ENCODE measurements around the gene ORC3. TPM values are rescaled to one million over a fixed set of nuclear protein-coding genes. Genes with fewer than 3 reads are reported as not detected.

ORC3 gene
- total RNA-seq, 2 donors from 2014 or later: 48.3 to 62.4 TPM

- H3K27me3 ChIP-seq (ENCODE audit: control insufficient read depth, insufficient read depth, low read length, poor library complexity, severe bottlenecking): no peaks in the 10 kb centered on the region
- TF ChIP-seq CTCF (conservative IDR thresholded peaks at IDR 0.05): no peak
- H3K9me3 ChIP-seq (ENCODE audit: control insufficient read depth, low read length): peaks cover 7% of the 10 kb centered on the region
- H3K36me3 ChIP-seq (ENCODE audit: control insufficient read depth, insufficient read depth, low read length): peaks cover 65% of the 10 kb centered on the region
- Mint-ChIP-seq H3K4me3 (no peak overlapping the region), H3K36me3 (ENCODE audit: low read depth) (peaks cover 42% of the 10 kb centered on the region), H3K27me3 (ENCODE audit: insufficient read depth) (no peaks in the 10 kb centered on the region), H3K9me3 (peaks cover 6% of the 10 kb centered on the region), H3K27ac (no peak overlapping the region), H3K4me1 (no peaks in the 10 kb centered on the region)
- H3K27ac ChIP-seq (ENCODE audit: low read depth, low read length): no peak overlapping the region
- H3K4me3 ChIP-seq (ENCODE audit: low read length): no peak overlapping the region
- 96 to 100% methylated on average over 1 to 4 of the region's 4 CpGs for WGBS, 2 experiments (ENCODE audit: insufficient coverage in 1 of 2, insufficient read length in 1 of 2)
- H3K9ac ChIP-seq (ENCODE audit: extremely low read depth, low read length, poor library complexity, severe bottlenecking): no peak overlapping the region
- no peak for DNase-seq
- no peaks in the 10 kb centered on the region for H3K4me1 ChIP-seq (ENCODE audit: control insufficient read depth, insufficient read depth, low read length)
Observed at GRCh38 chr6:87617405-87617804, 27.5 kb downstream of the ORC3 start.

GRCh38 chr6:87618531-87618930, 28.6 kb downstream of the ORC3 start:
- H3K4me1 Mint-ChIP-seq: peaks cover 6% of the 10 kb centered on the region
- no peak overlapping the region for H3K27ac ChIP-seq (ENCODE audit: low read depth, low read length)
- no peak overlapping the region for H3K4me3 Mint-ChIP-seq
- no peak for DNase-seq
- no peaks in the 10 kb centered on the region for H3K4me1 ChIP-seq (ENCODE audit: control insufficient read depth, insufficient read depth, low read length)
- H3K4me3 ChIP-seq (ENCODE audit: low read length): no peak overlapping the region
- no peaks in the 10 kb centered on the region for H3K27me3 Mint-ChIP-seq (ENCODE audit: insufficient read depth)
- no peak for TF ChIP-seq CTCF (conservative IDR thresholded peaks at IDR 0.05)
- peaks cover 37% of the 10 kb centered on the region for H3K36me3 Mint-ChIP-seq (ENCODE audit: low read depth)
- H3K27ac Mint-ChIP-seq: no peak overlapping the region
- peaks cover 62% of the 10 kb centered on the region for H3K36me3 ChIP-seq (ENCODE audit: control insufficient read depth, insufficient read depth, low read length)
- H3K9me3 Mint-ChIP-seq: no peaks in the 10 kb centered on the region
- no peak overlapping the region for H3K9ac ChIP-seq (ENCODE audit: extremely low read depth, low read length, poor library complexity, severe bottlenecking)
- 93 to 94% methylated on average over 2 to 3 of the region's 3 CpGs for WGBS, 2 experiments (ENCODE audit: insufficient coverage in 1 of 2, insufficient read length in 1 of 2)
- no peaks in the 10 kb centered on the region for H3K27me3 ChIP-seq (ENCODE audit: control insufficient read depth, insufficient read depth, low read length, poor library complexity, severe bottlenecking)
- no peaks in the 10 kb centered on the region for H3K9me3 ChIP-seq (ENCODE audit: control insufficient read depth, low read length)

GRCh38 chr6:87623248-87623647, 33.3 kb downstream of the ORC3 start:
- peak overlapping the region; percentile 68 for H3K27ac Mint-ChIP-seq
- H3K4me3 ChIP-seq (ENCODE audit: low read length): no peak overlapping the region
- H3K9ac ChIP-seq (ENCODE audit: extremely low read depth, low read length, poor library complexity, severe bottlenecking): no peak overlapping the region
- 83 to 95% methylated on average over 3 of the region's 3 CpGs for WGBS, 2 experiments (ENCODE audit: insufficient coverage in 1 of 2, insufficient read length in 1 of 2)
- peaks cover 6% of the 10 kb centered on the region for H3K4me1 Mint-ChIP-seq
- no peak overlapping the region for H3K27ac ChIP-seq (ENCODE audit: low read depth, low read length)
- H3K9me3 ChIP-seq (ENCODE audit: control insufficient read depth, low read length): no peaks in the 10 kb centered on the region
- H3K4me3 Mint-ChIP-seq: no peak overlapping the region
- H3K4me1 ChIP-seq (ENCODE audit: control insufficient read depth, insufficient read depth, low read length): no peaks in the 10 kb centered on the region
- DNase-seq: no peak
- peaks cover 43% of the 10 kb centered on the region for H3K36me3 ChIP-seq (ENCODE audit: control insufficient read depth, insufficient read depth, low read length)
- peaks cover 43% of the 10 kb centered on the region for H3K36me3 Mint-ChIP-seq (ENCODE audit: low read depth)
- no peaks in the 10 kb centered on the region for H3K27me3 Mint-ChIP-seq (ENCODE audit: insufficient read depth)
- H3K27me3 ChIP-seq (ENCODE audit: control insufficient read depth, insufficient read depth, low read length, poor library complexity, severe bottlenecking): no peaks in the 10 kb centered on the region
- H3K9me3 Mint-ChIP-seq: no peaks in the 10 kb centered on the region
- no peak for TF ChIP-seq CTCF (conservative IDR thresholded peaks at IDR 0.05)
